ENCODE measurements around the gene SEMA5B.

SEMA5B gene

GRCh38 chr3:122920986-122921385, 106.6 kb downstream of the SEMA5B start:
- DNase-seq = no peak

- DNase-seq = no peak
Measured at GRCh38 chr3:122919291-122919610, 108.3 kb downstream of the SEMA5B start.

- DNase-seq = no peak
Measured at GRCh38 chr3:122918576-122919290, 108.8 kb downstream of the SEMA5B start.

- no peak for DNase-seq
Measured at GRCh38 chr3:122917412-122917811, 110.2 kb downstream of the SEMA5B start.

GRCh38 chr3:122916580-122916979, 111.0 kb downstream of the SEMA5B start:
- DNase-seq = no peak

GRCh38 chr3:122916084-122916483, 111.5 kb downstream of the SEMA5B start:
- no peak for DNase-seq

- no peak for DNase-seq
Measured at GRCh38 chr3:122915300-122916055, 112.1 kb downstream of the SEMA5B start.

- no peak for DNase-seq
Measured at GRCh38 chr3:122913539-122914100, 113.9 kb downstream of the SEMA5B start.

GRCh38 chr3:122912772-122913538, 114.6 kb downstream of the SEMA5B start:
- DNase-seq = no peak

GRCh38 chr3:122911901-122912300, 115.7 kb downstream of the SEMA5B start:
- DNase-seq = no peak

- DNase-seq = no peak
Measured at GRCh38 chr3:122908251-122908650, 119.3 kb downstream of the SEMA5B start.

GRCh38 chr3:122907471-122907870, 120.1 kb downstream of the SEMA5B start:
- no peak for DNase-seq

GRCh38 chr3:122903171-122903570, 124.4 kb downstream of the SEMA5B start:
- no peak for DNase-seq

GRCh38 chr3:122902326-122902725, 125.2 kb downstream of the SEMA5B start:
- DNase-seq = peak; percentile 39

- DNase-seq = no peak
Measured at GRCh38 chr3:122898298-122898697, 129.3 kb downstream of the SEMA5B start.

GRCh38 chr3:122893754-122894668, 133.6 kb downstream of the SEMA5B start:
- DNase-seq = no peak

- no peak for DNase-seq
Measured at GRCh38 chr3:122893282-122893681, 134.3 kb downstream of the SEMA5B start.

GRCh38 chr3:122892118-122892960, 135.2 kb downstream of the SEMA5B start:
- no peak for DNase-seq

GRCh38 chr3:122890720-122891220, 136.8 kb downstream of the SEMA5B start:
- DNase-seq = no peak

GRCh38 chr3:122890077-122890719, 137.4 kb downstream of the SEMA5B start:
- no peak for DNase-seq

- DNase-seq = no peak
Measured at GRCh38 chr3:122886946-122887345, 140.6 kb downstream of the SEMA5B start.

Data from kidney glomerular epithelial cell (primary cell).